K562 (cell line): ENCODE data around the gene RANBP3. TPM values are rescaled to one million over a fixed set of nuclear protein-coding genes. Genes with fewer than 3 reads are reported as not detected.

Experiments used
- ARID1B ChIP-seq: fragments of 450-650 bp; IDR thresholded peaks from 2 replicates; pipeline ENCODE4 v1.6.1; 2016; ENCODE audit warnings: antibody characterized with exemption, mild to moderate bottlenecking, inconsistent platforms
- CBX1 ChIP-seq: sonication (generic); IDR thresholded peaks from 2 replicates; pipeline ENCODE4 v1.6.1; 2016; ENCODE audit warnings: antibody characterized with exemption, low read depth, mild to moderate bottlenecking
- CREM ChIP-seq: IDR thresholded peaks from 2 replicates; pipeline ENCODE4 v1.6.1; 2014; ENCODE audit warnings: antibody characterized with exemption, low read depth
- FOXA1 ChIP-seq: fragments of 450-650 bp; IDR thresholded peaks from 2 replicates; pipeline ENCODE4 v1.6.1; 2016; ENCODE audit warnings: mild to moderate bottlenecking, borderline replicate concordance
- FOXO4 ChIP-seq: fragments of 450-650 bp; formaldehyde crosslinking; IDR thresholded peaks from 2 replicates; pipeline ENCODE4 v1.4.0; 2020; ENCODE audit warnings: mild to moderate bottlenecking, moderate library complexity
- HDAC8 ChIP-seq: fragments of 450-650 bp; IDR thresholded peaks from 2 replicates; pipeline ENCODE4 v1.6.1; 2016; ENCODE audit warnings: mild to moderate bottlenecking, missing genetic modification characterization, moderate library complexity, missing compliant biosample characterization
- HMBOX1 ChIP-seq: sonication (generic); IDR thresholded peaks from 2 replicates; pipeline ENCODE4 v1.6.1; 2016
- ILK ChIP-seq: fragments of 450-650 bp; IDR thresholded peaks from 2 replicates; pipeline ENCODE4 v1.6.1; 2016; ENCODE audit warnings: missing genetic modification characterization, low read depth, mild to moderate bottlenecking, missing compliant biosample characterization, moderate library complexity, borderline replicate concordance
- POLR2G ChIP-seq: fragments of 200-400 bp; formaldehyde crosslinking; IDR thresholded peaks from 2 replicates; pipeline ENCODE4 v1.6.1; 2017; ENCODE audit warnings: low read depth, mild to moderate bottlenecking, antibody characterized with exemption, low read length, moderate library complexity
- RCOR1 ChIP-seq, 2 experiments: IDR thresholded peaks; 2 replicates each; pipeline ENCODE4 v1.6.1; 2012; ENCODE audit warnings: low read depth in 2 of 2, low read length in 2 of 2, borderline replicate concordance in 1 of 2, improper control_type of control experiment in 1 of 2
- RNF2 ChIP-seq: sonication (generic); IDR thresholded peaks from 2 replicates; pipeline ENCODE4 v1.6.1; 2016
- TAL1 ChIP-seq: fragments of 450-650 bp; IDR thresholded peaks from 2 replicates; pipeline ENCODE4 v1.6.1; 2016; ENCODE audit warnings: mild to moderate bottlenecking
- TBL1XR1 ChIP-seq, 2 experiments: IDR thresholded peaks; 2 replicates each; pipeline ENCODE4 v1.6.1; 2012; ENCODE audit warnings: improper control_type of control experiment in 2 of 2, low read length in 2 of 2, mild to moderate bottlenecking in 1 of 2
- TCF3 ChIP-seq: sonication (generic); formaldehyde crosslinking; IDR thresholded peaks from 2 replicates; pipeline ENCODE4 v1.4.0; 2020; ENCODE audit warnings: mild to moderate bottlenecking, missing genetic modification reagents
- XRCC4 ChIP-seq: IDR thresholded peaks from one replicate; pipeline ENCODE4 v1.6.1; 2011; ENCODE audit not compliant: insufficient read depth, insufficient read length; ENCODE audit errors: extremely low read depth
- ZFP30 ChIP-seq: fragments of 250-450 bp; sonication (Bioruptor Pico); IDR thresholded peaks from 2 replicates; pipeline ENCODE4 v1.8.0; 2022; ENCODE audit warnings: moderate library complexity, mild to moderate bottlenecking, inconsistent platforms, borderline replicate concordance
- ZNF121 ChIP-seq: sonication (generic); formaldehyde crosslinking; conservative IDR thresholded peaks from 2 replicates; pipeline ENCODE4 v1.8.0; 2022; ENCODE audit warnings: missing genetic modification reagents
- ZNF23 ChIP-seq: fragments of 250-450 bp; sonication (Bioruptor Pico); IDR thresholded peaks from 2 replicates; pipeline ENCODE4 v1.4.0; 2020; ENCODE audit warnings: mild to moderate bottlenecking
- ZNF778 ChIP-seq: fragments of 450-650 bp; formaldehyde crosslinking; IDR thresholded peaks from 2 replicates; pipeline ENCODE4 v1.4.0; 2020; ENCODE audit warnings: mild to moderate bottlenecking, moderate library complexity
- polyA plus RNA-seq, 8 experiments: library from polyadenylated mRNA; depleted of rRNA in 4 of 8; stranded (reverse) in 5 of 8; unstranded in 3 of 8; fragments of >200 nt; fragmentation: Nextera tagmentation in 2 of 8; fragmentation: Illumina TruSeq in 1 of 8; extraction: Ambion mirVana in 2 of 8; extraction: Trizol in 1 of 8; gene quantifications; 2 replicates each; pipeline versions ENCODE4 v1.2.1 to v1.2.3, GENCODE V29; 2011 to 2014; ENCODE audit warnings: inconsistent platforms in 1 of 8, missing spikeins in 1 of 8
- total RNA-seq, 7 experiments: library from RNA; depleted of rRNA in 6 of 7; stranded (reverse); fragments of >200 nt in 6 of 7; fragmentation: Illumina TruSeq in 2 of 7; extraction: Trizol in 2 of 7; gene quantifications; 2 replicates each; pipeline versions ENCODE4 v1.2.1 to v1.2.3, GENCODE V29; 2011 to 2021; ENCODE audit warnings: low replicate concordance in 1 of 7
- TF ChIP-seq, protein P1 (sequence below): fragments of 450-650 bp; IDR thresholded peaks from 2 replicates; pipeline ENCODE4 v1.6.1; 2014; ENCODE audit warnings: low read depth, mild to moderate bottlenecking, moderate library complexity, borderline replicate concordance
- TF ChIP-seq, protein P2 (sequence below), 2 experiments: fragments of 450-650 bp; conservative IDR thresholded peaks; 2 replicates each; pipeline ENCODE4 v1.6.1; 2017; ENCODE audit warnings: mild to moderate bottlenecking in 2 of 2, moderate library complexity in 2 of 2
- TF ChIP-seq, protein P3 (sequence below), 2 experiments: IDR thresholded peaks; 2 replicates each; pipeline ENCODE4 v1.6.1; 2011; ENCODE audit warnings: borderline replicate concordance in 1 of 2, control low read depth in 1 of 2, low read depth in 1 of 2, low read length in 1 of 2, mild to moderate bottlenecking in 1 of 2, mixed read lengths in 1 of 2, moderate library complexity in 1 of 2; ENCODE audit not compliant: insufficient read depth in 1 of 2, insufficient read length in 1 of 2, poor library complexity in 1 of 2, severe bottlenecking in 1 of 2; ENCODE audit errors: extremely low read depth in 1 of 2

The RANBP3 gene
- total and polyA plus RNA-seq, 9 of the 15 experiments (the other 6 are each of a cell fraction or from before 2014, with no cell fraction given) = 0.90 to 95.1 (median 63.2) TPM

- TF ChIP-seq TAL1 (0 out of 2 replicates have a peak, but pooled peaks have one; percentile 10), FOXO4 (CRISPR knock-in tag) (no peak), TCF3 (CRISPR knock-in tag) (0 out of 2 replicates have a peak, but pooled peaks have one; percentile 50), HMBOX1 (no peak), RCOR1 (IDR thresholded peaks at IDR 0.05; ENCODE audit: borderline replicate concordance in 1 of 2, low read depth in 2 of 2, low read length in 2 of 2) (peak; percentile 43 to 84; a peak in 3 of 4 replicates), ZNF23 (CRISPR knock-in tag) (no peak), POLR2G (peak; percentile 38), ZFP30 (no peak), ILK (tag) (no peak), ZNF778 (no peak), ZNF121 (CRISPR knock-in tag) (no peak), RNF2 (no peak), TBL1XR1 (IDR thresholded peaks at IDR 0.05; ENCODE audit: low read length in 2 of 2) (no peak), XRCC4 (no peak), ARID1B (peak; percentile 46; the same call in 1 of the 2 replicates), HDAC8 (tag) (no peak), CBX1 (peak; percentile 84; the same call in 1 of the 2 replicates), CREM (peak; percentile 37; the same call in 1 of the 2 replicates), FOXA1 (no peak)
- TF ChIP-seq, protein P1, sequence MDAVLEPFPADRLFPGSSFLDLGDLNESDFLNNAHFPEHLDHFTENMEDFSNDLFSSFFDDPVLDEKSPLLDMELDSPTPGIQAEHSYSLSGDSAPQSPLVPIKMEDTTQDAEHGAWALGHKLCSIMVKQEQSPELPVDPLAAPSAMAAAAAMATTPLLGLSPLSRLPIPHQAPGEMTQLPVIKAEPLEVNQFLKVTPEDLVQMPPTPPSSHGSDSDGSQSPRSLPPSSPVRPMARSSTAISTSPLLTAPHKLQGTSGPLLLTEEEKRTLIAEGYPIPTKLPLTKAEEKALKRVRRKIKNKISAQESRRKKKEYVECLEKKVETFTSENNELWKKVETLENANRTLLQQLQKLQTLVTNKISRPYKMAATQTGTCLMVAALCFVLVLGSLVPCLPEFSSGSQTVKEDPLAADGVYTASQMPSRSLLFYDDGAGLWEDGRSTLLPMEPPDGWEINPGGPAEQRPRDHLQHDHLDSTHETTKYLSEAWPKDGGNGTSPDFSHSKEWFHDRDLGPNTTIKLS = no peak
- TF ChIP-seq, protein P2, sequence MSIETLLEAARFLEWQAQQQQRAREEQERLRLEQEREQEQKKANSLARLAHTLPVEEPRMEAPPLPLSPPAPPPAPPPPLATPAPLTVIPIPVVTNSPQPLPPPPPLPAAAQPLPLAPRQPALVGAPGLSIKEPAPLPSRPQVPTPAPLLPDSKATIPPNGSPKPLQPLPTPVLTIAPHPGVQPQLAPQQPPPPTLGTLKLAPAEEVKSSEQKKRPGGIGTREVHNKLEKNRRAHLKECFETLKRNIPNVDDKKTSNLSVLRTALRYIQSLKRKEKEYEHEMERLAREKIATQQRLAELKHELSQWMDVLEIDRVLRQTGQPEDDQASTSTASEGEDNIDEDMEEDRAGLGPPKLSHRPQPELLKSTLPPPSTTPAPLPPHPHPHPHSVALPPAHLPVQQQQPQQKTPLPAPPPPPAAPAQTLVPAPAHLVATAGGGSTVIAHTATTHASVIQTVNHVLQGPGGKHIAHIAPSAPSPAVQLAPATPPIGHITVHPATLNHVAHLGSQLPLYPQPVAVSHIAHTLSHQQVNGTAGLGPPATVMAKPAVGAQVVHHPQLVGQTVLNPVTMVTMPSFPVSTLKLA (conservative IDR thresholded peaks at IDR 0.05) = no peak
- TF ChIP-seq, protein P3, sequence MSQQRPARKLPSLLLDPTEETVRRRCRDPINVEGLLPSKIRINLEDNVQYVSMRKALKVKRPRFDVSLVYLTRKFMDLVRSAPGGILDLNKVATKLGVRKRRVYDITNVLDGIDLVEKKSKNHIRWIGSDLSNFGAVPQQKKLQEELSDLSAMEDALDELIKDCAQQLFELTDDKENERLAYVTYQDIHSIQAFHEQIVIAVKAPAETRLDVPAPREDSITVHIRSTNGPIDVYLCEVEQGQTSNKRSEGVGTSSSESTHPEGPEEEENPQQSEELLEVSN (IDR thresholded peaks at IDR 0.05; ENCODE audit: borderline replicate concordance in 1 of 2, extremely low read depth in 1 of 2, insufficient read depth in 1 of 2, insufficient read length in 1 of 2, low read depth in 1 of 2, low read length in 1 of 2, poor library complexity in 1 of 2, severe bottlenecking in 1 of 2) = no peak
Observed at GRCh38 chr19:5991244-5991838, 13.4 kb upstream of the RANBP3 start (continued).
